GM19238 (cell line): ENCODE results near the gene STX2.
"Not testable (repeated sequence)": the region's sequence is repeated elsewhere in the genome, so short reads cannot be mapped to it uniquely, and the experiment has no call there.

Experiments
- DNase-seq: peaks from one replicate; pipeline ENCODE4 v3.0.0; 2011; ENCODE audit warnings: low spot score; ENCODE audit not compliant: insufficient read length

Gene STX2

GRCh38 chr12:130838951-130839769 is at the start of gene STX2:
Gene STX2, minus strand, starts transcription at chr12:130839250. Its CDS starts 151 bp downstream, at chr12:130839099.
- peak; percentile 93 for DNase-seq

- DNase-seq: not testable (repeated sequence)
These were observed 48.1 kb upstream of the STX2 start for GRCh38 chr12:130887190-130887589.

DNA sequence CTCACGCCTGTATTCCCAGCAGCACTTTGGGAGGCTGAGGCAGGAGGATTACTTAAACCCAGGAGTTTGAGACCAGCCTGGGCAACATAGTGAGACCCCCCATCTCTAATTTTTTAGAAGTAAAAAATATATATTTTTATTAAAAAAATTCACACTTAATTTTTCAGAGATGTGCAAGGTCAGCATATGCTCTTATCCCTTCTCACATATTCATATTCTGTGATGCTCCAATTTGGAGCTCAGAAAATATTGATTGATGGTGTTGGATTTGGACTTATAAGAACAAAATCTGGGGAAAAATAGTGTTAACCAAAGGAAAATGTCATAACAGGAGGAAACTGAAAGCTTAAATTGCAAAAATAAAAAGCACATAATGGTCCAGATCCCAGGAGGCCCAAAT is 42.5 kb upstream of the STX2 start:
- no peak for DNase-seq

GRCh38 chr12:130881046-130881445 is 42.0 kb upstream of the STX2 start:
- DNase-seq: no peak

- peak; percentile 33 for DNase-seq
These were observed 41.4 kb upstream of the STX2 start for GRCh38 chr12:130880411-130880885.

- DNase-seq: no peak
These were observed 40.8 kb upstream of the STX2 start for GRCh38 chr12:130879781-130880389.

DNA sequence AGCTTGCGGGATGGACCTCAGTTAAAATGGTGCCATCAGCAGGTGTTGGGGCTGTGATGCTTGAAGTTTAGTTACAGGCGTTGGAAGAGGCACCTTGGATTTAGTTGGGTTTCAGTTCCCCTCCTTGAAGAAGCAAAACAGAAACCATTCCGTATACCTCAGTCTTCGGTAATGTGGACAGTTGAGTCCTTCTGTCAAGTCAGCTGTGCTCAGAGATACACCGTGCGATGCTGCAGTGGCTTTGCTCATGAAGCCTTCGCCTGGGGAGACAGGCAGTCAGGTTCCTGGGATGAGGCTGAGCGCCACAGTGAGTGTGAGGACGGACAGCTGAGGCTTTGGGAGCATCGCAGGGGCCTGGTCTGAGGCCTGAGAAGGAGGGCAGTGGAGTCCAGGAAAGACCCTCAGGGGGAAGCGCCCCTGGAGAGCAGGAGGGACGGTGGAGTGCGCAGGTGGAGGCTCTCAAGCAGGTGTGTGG is 40.2 kb upstream of the STX2 start:
- DNase-seq: peak; percentile 66

GRCh38 chr12:130878193-130879185 is 39.4 kb upstream of the STX2 start:
- DNase-seq: no peak

DNA sequence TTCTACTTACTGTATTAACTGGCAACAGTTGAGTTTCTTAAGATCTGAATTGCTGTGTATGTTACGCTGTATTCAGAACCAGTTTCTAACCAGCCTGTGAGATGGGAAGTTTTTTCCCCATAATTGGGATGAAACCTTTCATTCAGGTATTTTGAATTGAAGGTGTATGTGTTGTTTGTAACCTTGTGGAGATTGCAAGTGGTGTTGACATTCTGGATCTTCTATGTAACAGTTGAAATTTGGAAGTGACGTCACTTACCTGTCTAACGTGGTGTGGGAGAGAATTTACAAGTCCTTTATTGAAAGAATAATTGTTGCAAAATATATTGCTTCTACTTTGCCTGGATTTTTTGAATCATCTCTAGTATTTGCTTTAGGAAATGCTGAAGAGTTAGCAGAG is 38.3 kb upstream of the STX2 start:
- no peak for DNase-seq

DNA sequence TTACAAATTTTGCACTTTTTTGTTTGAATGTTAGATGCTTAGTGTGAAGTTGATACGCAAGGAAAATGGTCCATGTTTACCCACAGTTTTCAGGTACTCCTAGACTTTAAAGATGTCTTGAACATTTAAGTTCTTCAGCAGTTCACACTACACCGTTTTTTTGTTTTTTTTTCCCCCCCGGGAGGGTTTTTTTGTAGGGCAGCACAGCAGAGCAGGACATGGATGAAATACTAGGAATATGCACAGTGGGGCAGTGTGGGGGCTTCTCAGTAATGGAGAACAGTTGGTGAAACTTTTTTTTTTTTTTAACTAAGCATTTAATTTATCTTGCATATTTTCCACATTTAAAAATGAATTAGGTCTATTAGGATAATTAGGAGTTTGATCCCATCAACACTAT is 37.7 kb upstream of the STX2 start:
- no peak for DNase-seq

DNA sequence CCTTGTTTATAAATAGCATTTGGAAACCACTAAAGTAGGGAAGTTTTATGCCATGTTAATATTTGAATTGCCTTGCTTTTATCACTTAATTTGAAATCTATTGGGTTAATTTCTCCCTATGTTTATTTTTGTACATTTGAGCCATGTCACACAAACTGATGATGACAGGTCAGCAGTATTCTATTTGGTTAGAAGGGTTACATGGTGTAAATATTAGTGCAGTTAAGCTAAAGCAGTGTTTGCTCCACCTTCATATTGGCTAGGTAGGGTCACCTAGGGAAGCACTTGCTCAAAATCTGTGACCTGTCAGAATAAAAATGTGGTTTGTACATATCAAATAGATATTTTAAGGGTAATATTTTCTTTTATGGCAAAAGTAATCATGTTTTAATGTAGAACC is 37.2 kb upstream of the STX2 start:
- DNase-seq: no peak

GRCh38 chr12:130875708-130876107 is 36.7 kb upstream of the STX2 start:
- DNase-seq: not testable (repeated sequence)

GRCh38 chr12:130875193-130875592 is 36.1 kb upstream of the STX2 start:
- no peak for DNase-seq

- no peak for DNase-seq
These were observed 35.6 kb upstream of the STX2 start for GRCh38 chr12:130874696-130875095.

DNA sequence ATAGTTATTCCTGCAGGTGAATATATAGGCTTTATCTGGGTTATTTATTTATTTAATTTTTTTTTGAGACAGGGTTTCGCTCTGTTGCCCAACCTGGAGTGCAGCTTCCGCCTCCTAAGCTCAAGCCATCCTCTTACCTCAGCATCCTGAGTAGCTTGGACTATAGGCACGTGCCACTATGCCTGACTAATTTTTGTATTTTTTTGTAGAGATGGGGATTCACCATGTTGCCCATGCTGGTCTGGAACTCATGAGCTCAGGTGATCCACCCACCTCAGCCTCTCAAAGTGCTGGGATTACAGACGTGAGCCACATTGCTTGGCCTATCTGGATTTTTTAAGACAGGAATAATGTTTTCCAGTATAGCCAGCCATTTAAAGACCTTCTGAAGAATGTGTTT is 34.8 kb upstream of the STX2 start:
- DNase-seq: no peak

DNA sequence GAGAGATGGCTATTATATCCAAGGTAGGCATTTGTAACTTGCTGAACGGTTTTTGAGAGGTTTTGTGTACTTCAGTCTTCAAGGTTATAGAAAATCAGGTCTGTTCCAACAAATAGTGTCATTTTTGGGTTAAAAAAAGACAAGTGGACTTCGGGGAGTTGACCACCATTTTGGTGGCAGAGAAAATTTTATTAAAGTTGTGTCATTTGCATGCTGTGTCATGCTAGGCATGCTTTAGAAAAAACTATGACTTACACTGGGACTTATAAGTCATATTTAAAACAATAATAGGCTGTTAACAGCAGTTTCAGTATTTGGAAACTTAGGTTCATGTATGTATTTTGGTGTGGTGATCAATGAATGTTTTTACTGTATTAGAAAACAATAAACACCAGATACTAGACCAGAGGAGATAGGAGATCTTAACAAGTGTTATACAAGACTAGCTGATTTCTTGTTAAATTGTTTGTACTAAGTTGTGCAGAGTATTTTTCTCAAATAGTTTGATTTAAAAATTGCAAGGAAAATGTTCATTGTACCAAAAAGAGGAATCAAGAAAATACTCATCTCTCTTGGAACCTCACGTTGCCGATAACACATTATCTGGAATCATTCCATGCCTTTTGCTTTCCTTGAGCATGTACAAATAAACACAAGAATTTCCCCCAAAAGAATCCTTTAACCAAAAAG is 34.2 kb upstream of the STX2 start:
- DNase-seq: no peak

DNA sequence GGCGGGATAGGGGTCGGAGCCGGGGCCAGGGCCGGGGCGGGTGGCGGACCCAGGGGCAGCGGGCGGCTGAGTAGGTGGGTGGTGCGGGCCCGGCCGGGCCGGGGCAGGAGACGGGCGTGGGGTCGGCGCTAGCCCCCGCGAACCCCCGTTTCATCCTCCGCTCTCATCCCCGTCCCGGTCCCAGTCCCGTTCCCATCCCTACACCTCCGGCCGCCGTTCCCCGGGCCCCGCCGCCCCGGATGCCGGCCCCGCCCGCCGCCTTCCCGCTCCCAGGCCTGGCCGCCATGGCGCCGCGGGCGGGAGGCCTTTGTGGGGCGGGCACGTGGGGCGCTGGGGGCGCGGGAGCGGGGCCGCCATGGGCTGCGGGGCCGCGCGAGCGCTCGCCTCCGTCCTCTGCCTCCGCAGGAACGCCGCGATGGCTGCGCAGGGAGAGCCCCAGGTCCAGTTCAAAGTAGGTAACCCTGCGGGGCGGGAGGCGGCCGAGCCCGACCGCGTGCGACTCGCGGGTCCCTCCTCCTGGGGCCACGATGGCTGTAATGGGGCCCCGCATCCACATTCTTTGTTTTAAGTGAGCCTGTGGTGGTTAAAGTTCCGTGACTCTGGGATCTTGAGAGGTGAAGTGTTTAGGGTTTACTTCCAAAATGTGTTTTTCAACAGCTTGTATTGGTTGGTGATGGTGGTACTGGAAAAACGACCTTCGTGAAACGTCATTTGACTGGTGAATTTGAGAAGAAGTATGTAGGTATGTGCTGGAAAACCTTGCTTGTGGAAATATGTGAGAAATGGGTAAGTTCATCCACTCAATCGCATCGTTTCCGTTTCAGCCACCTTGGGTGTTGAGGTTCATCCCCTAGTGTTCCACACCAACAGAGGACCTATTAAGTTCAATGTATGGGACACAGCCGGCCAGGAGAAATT is 33.4 kb upstream of the STX2 start:
- DNase-seq: peak; percentile 57

- peak; percentile 98 for DNase-seq
These were observed 32.5 kb upstream of the STX2 start, which contains the start of gene RAN for GRCh38 chr12:130871286-130872178. Gene RAN, plus strand, starts transcription at chr12:130872066. Its CDS starts 528 bp downstream, at chr12:130872594.
